WTC11 (cell line): ENCODE results near the gene PRKCQ. TPM values are rescaled to one million over a fixed set of nuclear protein-coding genes. Genes with fewer than 3 reads are reported as not detected.

Experiments used
- ATAC-seq: fragments of 200-7000 bp; cut with Tn5 transposase; 2 replicates; pipeline ENCODE4 v1.10.0; 2021; ENCODE audit warnings: mild to moderate bottlenecking, moderate library complexity
- CTCF ChIA-PET: fragments of 300-600 bp; sonication (Branson Sonifier 250); formaldehyde crosslinking; loops from one replicate; lab custom pipeline; 2021; ENCODE audit warnings: antibody characterized with exemption; lab: Charles Lee
- POLR2A ChIA-PET: fragments of 350-600 bp; sonication (Branson Sonifier 250); formaldehyde crosslinking; loops from one replicate; lab custom pipeline; 2021; ENCODE audit warnings: antibody characterized with exemption; lab: Charles Lee
- DNase-seq: peaks from one replicate; pipeline ENCODE4 v3.0.0; 2021; ENCODE audit warnings: low spot score
- H3K27ac Mint-ChIP-seq: 2 replicates; pipeline ENCODE4 v1.8.0; 2021; ENCODE audit warnings: mixed read lengths
- H3K27me3 Mint-ChIP-seq: 2 replicates; pipeline ENCODE4 v1.8.0; 2021; ENCODE audit warnings: low read depth, mild to moderate bottlenecking, moderate library complexity, mixed read lengths
- H3K36me3 Mint-ChIP-seq: 2 replicates; pipeline ENCODE4 v1.8.0; 2021; ENCODE audit warnings: mixed read lengths
- H3K4me1 Mint-ChIP-seq: 2 replicates; pipeline ENCODE4 v1.8.0; 2022; ENCODE audit warnings: mixed read lengths
- H3K4me3 Mint-ChIP-seq: 2 replicates; pipeline ENCODE4 v1.8.0; 2021; ENCODE audit warnings: mild to moderate bottlenecking, moderate library complexity, mixed read lengths
- H3K9me3 Mint-ChIP-seq: 2 replicates; pipeline ENCODE4 v1.8.0; 2021; ENCODE audit warnings: mixed read lengths
- ATF6 ChIP-seq: sonication (generic); formaldehyde crosslinking; IDR thresholded peaks from 2 replicates; pipeline ENCODE4 v1.8.1; 2023; ENCODE audit warnings: mild to moderate bottlenecking, missing genetic modification reagents
- CBFB ChIP-seq: sonication (generic); formaldehyde crosslinking; IDR thresholded peaks from 2 replicates; pipeline ENCODE4 v1.8.1; 2022; ENCODE audit warnings: mild to moderate bottlenecking, low read depth, missing genetic modification reagents
- CDX4 ChIP-seq: fragments of 250-450 bp; sonication (Bioruptor Pico); IDR thresholded peaks from 2 replicates; pipeline ENCODE4 v1.9.0; 2021; ENCODE audit warnings: moderate library complexity, mild to moderate bottlenecking, inconsistent platforms, borderline replicate concordance
- CREB1 ChIP-seq: sonication (generic); formaldehyde crosslinking; IDR thresholded peaks from 2 replicates; pipeline ENCODE4 v1.8.0; 2023; ENCODE audit warnings: mild to moderate bottlenecking, missing genetic modification reagents
- EMX1 ChIP-seq: fragments of 250-450 bp; sonication (Bioruptor Pico); IDR thresholded peaks from 2 replicates; pipeline ENCODE4 v1.8.0; 2021; ENCODE audit warnings: mild to moderate bottlenecking
- ERG ChIP-seq: fragments of 250-450 bp; sonication (Bioruptor Pico); IDR thresholded peaks from 2 replicates; pipeline ENCODE4 v1.8.0; 2021; ENCODE audit warnings: mild to moderate bottlenecking
- ETV6 ChIP-seq: sonication (generic); formaldehyde crosslinking; IDR thresholded peaks from 2 replicates; pipeline ENCODE4 v1.8.1; 2022; ENCODE audit warnings: mild to moderate bottlenecking, missing genetic modification reagents
- FOXP1 ChIP-seq: sonication (generic); formaldehyde crosslinking; IDR thresholded peaks from 2 replicates; pipeline ENCODE4 v1.8.0; 2022; ENCODE audit warnings: missing genetic modification reagents, mild to moderate bottlenecking, moderate library complexity, borderline replicate concordance
- HMGA2 ChIP-seq: fragments of 250-450 bp; sonication (Bioruptor Pico); IDR thresholded peaks from 2 replicates; pipeline ENCODE4 v1.4.0; 2021; ENCODE audit warnings: mild to moderate bottlenecking, moderate library complexity
- JAZF1 ChIP-seq: fragments of 250-450 bp; sonication (Bioruptor Pico); IDR thresholded peaks from 2 replicates; pipeline ENCODE4 v1.9.0; 2021; ENCODE audit warnings: moderate library complexity, mild to moderate bottlenecking, inconsistent platforms
- MXD4 ChIP-seq: fragments of 250-450 bp; sonication (Bioruptor Pico); IDR thresholded peaks from 2 replicates; pipeline ENCODE4 v1.8.0; 2021; ENCODE audit warnings: mild to moderate bottlenecking, moderate library complexity, borderline replicate concordance
- NFE2L1 ChIP-seq: sonication (generic); formaldehyde crosslinking; IDR thresholded peaks from 2 replicates; pipeline ENCODE4 v1.8.1; 2023; ENCODE audit warnings: missing genetic modification reagents
- NR2C2 ChIP-seq: sonication (generic); formaldehyde crosslinking; IDR thresholded peaks from 2 replicates; pipeline ENCODE4 v1.8.0; 2022; ENCODE audit warnings: mild to moderate bottlenecking, missing genetic modification reagents
- RELA ChIP-seq: sonication (generic); formaldehyde crosslinking; IDR thresholded peaks from 2 replicates; pipeline ENCODE4 v1.8.1; 2022; ENCODE audit warnings: missing genetic modification reagents, mild to moderate bottlenecking, borderline replicate concordance
- SMAD3 ChIP-seq: sonication (generic); formaldehyde crosslinking; IDR thresholded peaks from 2 replicates; pipeline ENCODE4 v1.8.0; 2022; ENCODE audit warnings: missing genetic modification reagents, mild to moderate bottlenecking, borderline replicate concordance
- SOX15 ChIP-seq: fragments of 250-450 bp; sonication (Bioruptor Pico); IDR thresholded peaks from 2 replicates; pipeline ENCODE4 v1.9.0; 2021; ENCODE audit warnings: mild to moderate bottlenecking
- SP1 ChIP-seq: sonication (generic); formaldehyde crosslinking; conservative IDR thresholded peaks from 2 replicates; pipeline ENCODE4 v1.8.1; 2022; ENCODE audit warnings: missing genetic modification reagents
- TP53 ChIP-seq: sonication (generic); formaldehyde crosslinking; IDR thresholded peaks from 2 replicates; pipeline ENCODE4 v1.8.1; 2023; ENCODE audit warnings: mild to moderate bottlenecking, missing genetic modification reagents
- ZBTB43 ChIP-seq: sonication (generic); formaldehyde crosslinking; IDR thresholded peaks from 2 replicates; pipeline ENCODE4 v1.8.1; 2023; ENCODE audit warnings: mild to moderate bottlenecking, missing genetic modification reagents
- ZNF232 ChIP-seq: sonication (generic); formaldehyde crosslinking; IDR thresholded peaks from 2 replicates; pipeline ENCODE4 v1.8.0; 2022; ENCODE audit warnings: mild to moderate bottlenecking, missing genetic modification reagents
- ZNF281 ChIP-seq: sonication (generic); formaldehyde crosslinking; IDR thresholded peaks from 2 replicates; pipeline ENCODE4 v1.8.0; 2023; ENCODE audit warnings: mild to moderate bottlenecking, missing genetic modification reagents
- ZNF317 ChIP-seq: sonication (generic); formaldehyde crosslinking; IDR thresholded peaks from 2 replicates; pipeline ENCODE4 v1.8.1; 2023; ENCODE audit warnings: low read depth, mild to moderate bottlenecking, moderate library complexity, missing genetic modification reagents, borderline replicate concordance
- ZNF671 ChIP-seq: fragments of 250-450 bp; sonication (Bioruptor Pico); IDR thresholded peaks from 2 replicates; pipeline ENCODE4 v1.8.0; 2021; ENCODE audit warnings: mild to moderate bottlenecking
- total RNA-seq: library from RNA; stranded (reverse); gene quantifications from 3 replicates; pipeline ENCODE4 v1.2.3, GENCODE V29; 2021
- TF ChIP-seq, protein P1 (sequence below): sonication (generic); formaldehyde crosslinking; IDR thresholded peaks from 2 replicates; pipeline ENCODE4 v1.8.0; 2022; ENCODE audit warnings: mild to moderate bottlenecking, missing genetic modification reagents
- TF ChIP-seq, protein P2 (sequence below): sonication (generic); formaldehyde crosslinking; conservative IDR thresholded peaks from 2 replicates; pipeline ENCODE4 v1.8.1; 2022; ENCODE audit warnings: mild to moderate bottlenecking, missing genetic modification reagents

PRKCQ gene
- total RNA-seq, 1 experiment from 2014 or later: 8.7 TPM

DNA sequence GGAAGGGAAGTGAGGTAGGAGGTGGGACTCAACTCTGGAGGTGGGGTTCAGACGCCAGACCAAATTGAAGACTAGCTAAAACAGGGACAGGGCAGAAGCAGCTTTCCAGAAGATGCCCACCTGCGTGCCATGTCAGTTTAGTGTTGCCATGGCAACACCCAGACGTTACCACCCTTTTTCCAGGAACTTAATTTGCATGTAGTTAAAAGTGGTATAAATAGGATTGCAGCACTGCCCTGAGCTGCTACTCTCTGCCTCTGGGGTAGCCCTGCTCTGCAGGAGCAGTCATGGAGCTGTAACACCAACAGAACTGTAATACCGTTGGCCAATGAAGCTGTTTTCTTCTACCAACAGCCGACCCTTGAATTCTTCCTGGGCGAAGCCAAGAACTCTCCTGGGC is 93.8 kb downstream of the PRKCQ start:
- DNase-seq (no peak), ATAC-seq (no peak)
- Mint-ChIP-seq H3K4me3 (no peak overlapping the region), H3K9me3 (no peaks in the 10 kb centered on the region), H3K36me3 (peaks cover 25% of the 10 kb centered on the region), H3K27ac (no peak overlapping the region), H3K27me3 (no peaks in the 10 kb centered on the region), H3K4me1 (peaks cover 9% of the 10 kb centered on the region)
- TF ChIP-seq TP53 (CRISPR knock-in tag) (no peak), CBFB (CRISPR knock-in tag) (no peak), SP1 (CRISPR knock-in tag) (no peak), EMX1 (CRISPR knock-in tag) (no peak), SMAD3 (CRISPR knock-in tag) (no peak), ZNF671 (no peak), ZNF317 (CRISPR knock-in tag) (no peak), JAZF1 (CRISPR knock-in tag) (no peak), NFE2L1 (no peak), ZNF232 (CRISPR knock-in tag) (no peak), ZBTB43 (CRISPR knock-in tag) (no peak), ZNF281 (CRISPR knock-in tag) (no peak), FOXP1 (no peak), ATF6 (CRISPR knock-in tag) (no peak), NR2C2 (no peak), CREB1 (CRISPR knock-in tag) (no peak), HMGA2 (CRISPR knock-in tag) (no peak)
- TF ChIP-seq, protein P1, sequence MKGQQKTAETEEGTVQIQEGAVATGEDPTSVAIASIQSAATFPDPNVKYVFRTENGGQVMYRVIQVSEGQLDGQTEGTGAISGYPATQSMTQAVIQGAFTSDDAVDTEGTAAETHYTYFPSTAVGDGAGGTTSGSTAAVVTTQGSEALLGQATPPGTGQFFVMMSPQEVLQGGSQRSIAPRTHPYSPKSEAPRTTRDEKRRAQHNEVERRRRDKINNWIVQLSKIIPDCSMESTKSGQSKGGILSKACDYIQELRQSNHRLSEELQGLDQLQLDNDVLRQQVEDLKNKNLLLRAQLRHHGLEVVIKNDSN (CRISPR knock-in tag): no peak
- CTCF ChIA-PET: no interaction called here
- POLR2A ChIA-PET: interaction anchor here (0.6 kb wide), 1 partner anchor 388 kb away, joined by 5 read pairs; no protein-coding TSS in a partner anchor

DNA sequence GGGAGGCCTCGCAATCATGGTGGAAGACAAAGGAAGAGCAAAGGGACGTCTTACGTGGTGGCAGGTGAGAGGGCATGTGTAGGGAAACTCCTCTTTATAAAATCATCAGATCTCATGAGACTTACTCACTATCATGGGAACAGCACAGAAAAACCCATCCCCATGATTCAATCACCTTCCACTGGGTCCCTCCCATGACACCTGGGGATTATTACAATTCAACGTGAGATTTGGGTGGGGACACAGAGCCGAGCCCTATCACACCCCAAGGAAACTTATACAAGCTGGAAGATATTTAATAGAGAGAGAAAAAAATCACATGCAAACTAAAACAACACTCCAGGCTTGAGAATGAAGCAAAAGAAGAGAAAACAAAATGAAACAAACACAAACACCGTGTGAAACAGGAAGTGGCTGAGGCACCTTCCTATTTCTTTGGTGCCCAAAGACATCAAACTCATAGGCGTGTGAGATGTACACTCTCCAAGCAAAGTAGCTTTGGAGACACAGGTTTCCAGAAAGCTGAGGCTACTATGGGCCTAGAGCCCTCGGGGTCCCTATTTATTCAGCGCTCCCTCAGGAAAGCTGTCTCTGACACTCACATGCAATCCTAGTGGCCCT is 97.2 kb downstream of the PRKCQ start:
- DNase-seq: no peak
- Mint-ChIP-seq H3K27ac (no peak overlapping the region), H3K9me3 (peaks cover 3% of the 10 kb centered on the region; the same call in 1 of the 2 replicates), H3K27me3 (no peaks in the 10 kb centered on the region), H3K4me1 (no peaks in the 10 kb centered on the region), H3K36me3 (peaks cover 27% of the 10 kb centered on the region), H3K4me3 (no peak overlapping the region)
- CTCF ChIA-PET: interaction anchor here (0.6 to 0.9 kb wide), 2 partner anchors 11 to 485 kb away, joined by 3 read pairs; no protein-coding TSS in a partner anchor
- POLR2A ChIA-PET: interaction anchor here (0.5 kb wide), 1 partner anchor 8 kb away, joined by 5 read pairs; no protein-coding TSS in a partner anchor
- ATAC-seq: no peak
- TF ChIP-seq EMX1 (CRISPR knock-in tag): no peak
- no peak for TF ChIP-seq SOX15 (CRISPR knock-in tag)
- TF ChIP-seq, protein P2, sequence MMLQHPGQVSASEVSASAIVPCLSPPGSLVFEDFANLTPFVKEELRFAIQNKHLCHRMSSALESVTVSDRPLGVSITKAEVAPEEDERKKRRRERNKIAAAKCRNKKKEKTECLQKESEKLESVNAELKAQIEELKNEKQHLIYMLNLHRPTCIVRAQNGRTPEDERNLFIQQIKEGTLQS: no peak
- TF ChIP-seq ZNF232 (CRISPR knock-in tag): no peak
- TF ChIP-seq CDX4 (CRISPR knock-in tag): no peak
- TF ChIP-seq SMAD3 (CRISPR knock-in tag): no peak
- no peak for TF ChIP-seq ETV6 (CRISPR knock-in tag)
- no peak for TF ChIP-seq RELA (CRISPR knock-in tag)
- TF ChIP-seq ERG (CRISPR knock-in tag): no peak
- TF ChIP-seq MXD4 (CRISPR knock-in tag): no peak
